Activated CD4-positive, alpha-beta T cell treated with anti-CD3 and anti-CD28 coated beads for 1 hour (primary cell): ENCODE results near the gene FNTB.
"Not testable (repeated sequence)": the region's sequence is repeated elsewhere in the genome, so short reads cannot be mapped to it uniquely, and the experiment has no call there.

Source experiments
- DNase-seq: peaks from one replicate; pipeline ENCODE4 v3.0.0-alpha.2; 2020

Gene FNTB

GRCh38 chr14:65057695-65058094 is 71.0 kb downstream of the FNTB start:
- DNase-seq: no peak

- no peak for DNase-seq
Observed at GRCh38 chr14:65062096-65063075, 75.7 kb downstream of the FNTB start.

DNA sequence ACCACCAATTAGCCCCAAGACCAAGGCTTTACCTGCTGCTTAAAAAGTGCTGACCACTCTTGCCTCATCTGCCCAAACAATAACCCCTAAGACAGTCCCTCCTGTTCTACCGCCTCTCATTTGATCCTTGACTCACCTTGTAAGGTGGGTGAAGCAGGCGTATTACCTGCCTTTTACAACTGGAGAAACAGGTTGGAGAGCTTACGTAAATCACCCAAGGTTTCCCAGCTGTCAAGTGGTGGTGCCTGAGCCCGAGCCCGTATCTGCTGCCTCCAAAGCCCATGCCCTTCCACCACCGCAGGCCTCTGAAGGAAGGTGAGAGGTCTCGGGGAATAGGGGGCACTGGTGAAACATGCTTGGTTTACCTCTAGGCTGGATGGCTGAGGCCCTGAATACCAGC is 79.0 kb downstream of the FNTB start:
- DNase-seq: no peak

DNA sequence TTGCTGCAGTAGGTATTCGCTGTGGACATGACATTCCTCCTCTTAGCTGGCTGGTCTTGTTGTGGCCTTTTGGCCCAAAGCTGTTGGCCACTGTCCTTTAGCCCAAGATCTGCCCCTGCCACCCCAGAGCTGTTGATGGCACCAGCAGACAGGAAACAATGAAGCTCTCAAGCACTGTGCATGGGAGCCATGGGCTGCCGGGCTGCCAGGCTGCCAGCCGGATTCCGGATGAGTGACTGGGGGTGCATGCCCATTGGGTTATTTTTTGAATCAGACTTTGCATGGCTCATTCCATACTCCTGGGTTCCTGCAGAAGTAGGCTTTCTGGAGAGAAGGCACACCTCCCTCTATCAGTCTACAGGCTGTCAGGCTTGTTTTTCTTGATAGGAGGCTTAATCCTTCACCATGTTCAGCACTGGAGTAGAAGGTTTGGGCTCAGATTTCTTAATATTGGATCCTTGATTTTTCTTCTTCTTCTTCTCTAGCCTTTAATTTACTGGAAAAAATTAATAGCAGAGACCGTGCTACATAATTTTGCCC is 83.2 kb downstream of the FNTB start:
- DNase-seq: no peak

DNA sequence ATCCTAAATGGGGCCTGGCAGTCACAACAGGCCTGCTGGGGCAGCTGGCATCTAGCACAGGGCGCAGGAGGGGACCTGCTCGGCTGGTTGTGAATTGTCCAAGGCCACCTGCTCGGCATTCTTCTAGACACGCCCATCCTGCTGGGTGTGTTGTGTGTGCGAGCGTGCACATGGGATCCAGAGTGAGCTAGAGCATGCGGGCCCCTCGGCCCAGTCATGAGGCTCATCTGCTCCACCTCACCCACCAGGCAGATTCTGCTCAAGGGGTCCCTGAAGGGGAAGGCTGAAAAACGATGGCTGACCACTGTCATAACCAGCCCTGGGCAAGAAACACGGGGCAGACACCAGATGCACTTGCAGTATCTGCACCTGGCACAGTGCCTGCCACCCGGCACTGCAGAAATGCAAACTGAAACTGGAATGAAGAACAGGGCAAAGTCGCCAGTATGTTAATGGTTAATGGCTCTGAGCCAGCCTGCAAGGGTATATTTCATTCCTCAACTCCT is 83.8 kb downstream of the FNTB start:
- no peak for DNase-seq

- DNase-seq: no peak
Observed at GRCh38 chr14:65071544-65071943, 84.8 kb downstream of the FNTB start.

- DNase-seq: no peak
Observed at GRCh38 chr14:65072256-65072655, 85.6 kb downstream of the FNTB start.

- DNase-seq: no peak
Observed at GRCh38 chr14:65072937-65073336, 86.2 kb downstream of the FNTB start.

DNA sequence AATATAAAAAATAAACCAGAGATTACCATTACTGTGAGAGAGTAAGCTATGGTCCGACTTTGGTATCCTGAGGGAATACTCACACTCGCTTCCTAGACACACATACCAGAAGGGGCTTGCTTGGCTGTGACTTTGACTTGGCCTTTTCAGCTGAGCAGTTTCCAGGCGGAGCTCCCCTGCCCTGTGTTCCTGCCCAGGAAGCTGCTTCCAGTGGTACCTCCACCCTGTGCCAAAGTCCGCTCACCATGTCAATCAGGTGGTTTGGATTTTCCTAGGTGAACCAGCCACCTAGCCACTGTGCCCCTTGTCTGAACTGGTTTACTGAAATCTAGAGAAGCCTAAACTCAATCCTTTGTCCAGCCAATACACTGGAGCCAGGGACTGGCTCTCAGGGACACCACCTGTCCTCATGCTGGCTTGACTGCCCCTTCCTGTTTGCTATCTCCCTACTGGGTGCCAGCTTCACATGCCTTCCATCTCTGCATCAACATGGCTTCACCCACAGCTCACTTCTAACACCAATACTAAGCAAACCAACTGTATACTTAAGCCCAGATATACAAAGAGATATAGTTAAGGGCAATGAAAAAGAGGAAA is 87.0 kb downstream of the FNTB start:
- no peak for DNase-seq

- no peak for DNase-seq
Observed at GRCh38 chr14:65074449-65075150, 87.9 kb downstream of the FNTB start.

DNA sequence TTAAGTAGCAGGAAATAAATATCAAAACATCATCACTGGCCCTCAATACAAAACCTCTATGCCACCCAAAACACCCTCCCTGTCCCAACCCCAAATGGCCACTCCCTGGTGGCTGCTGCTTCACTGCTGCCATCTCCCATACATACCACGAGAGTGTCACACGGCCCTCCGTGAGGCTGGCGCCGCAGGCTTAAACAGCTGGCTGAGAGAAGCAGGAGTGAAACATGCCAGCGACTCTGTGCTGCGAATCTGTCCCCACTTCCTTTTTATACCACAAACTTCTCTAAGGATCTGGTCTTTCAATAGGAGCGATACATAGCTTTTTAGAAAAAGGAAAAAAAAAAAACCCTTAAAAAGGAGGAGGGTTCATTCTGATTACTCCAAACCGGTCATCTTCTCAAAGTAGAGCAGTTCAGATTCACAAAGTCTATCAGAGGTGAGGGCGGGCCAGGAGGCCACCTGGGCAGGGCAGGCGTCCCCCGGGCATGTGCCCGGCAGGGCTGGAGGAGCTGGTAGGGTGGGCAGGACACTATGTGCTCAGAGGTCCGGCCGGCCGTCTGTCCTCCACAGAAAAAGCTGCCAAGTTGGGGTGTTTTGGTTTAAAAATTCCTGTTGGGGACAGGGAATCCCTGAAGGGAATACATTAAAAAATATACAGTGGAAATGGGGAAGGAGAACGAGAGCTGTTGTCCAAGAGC is 89.1 kb downstream of the FNTB start:
- DNase-seq: no peak

DNA sequence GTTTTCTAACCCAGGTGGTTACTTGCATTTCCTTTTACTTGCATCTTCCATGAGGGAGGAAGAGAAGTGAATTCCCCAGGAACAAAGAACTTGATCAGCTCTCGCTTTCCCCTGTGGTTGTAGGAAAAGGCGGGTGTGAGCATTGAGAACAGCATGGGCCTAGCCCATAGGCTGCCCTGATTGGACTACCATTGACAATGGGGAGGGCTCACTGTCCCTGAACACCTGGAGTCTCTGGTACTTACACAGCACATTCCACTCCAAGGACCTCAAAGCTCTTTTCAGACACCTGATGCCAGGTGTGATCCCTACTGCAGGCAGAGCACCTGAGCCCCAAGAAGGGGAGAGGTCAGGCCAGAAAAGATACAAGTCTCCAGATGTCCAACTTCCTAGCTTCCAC is 90.6 kb downstream of the FNTB start:
- DNase-seq: no peak

GRCh38 chr14:65079201-65079600 is 92.5 kb downstream of the FNTB start:
- DNase-seq: no peak

GRCh38 chr14:65079768-65080167 is 93.1 kb downstream of the FNTB start:
- DNase-seq: no peak

DNA sequence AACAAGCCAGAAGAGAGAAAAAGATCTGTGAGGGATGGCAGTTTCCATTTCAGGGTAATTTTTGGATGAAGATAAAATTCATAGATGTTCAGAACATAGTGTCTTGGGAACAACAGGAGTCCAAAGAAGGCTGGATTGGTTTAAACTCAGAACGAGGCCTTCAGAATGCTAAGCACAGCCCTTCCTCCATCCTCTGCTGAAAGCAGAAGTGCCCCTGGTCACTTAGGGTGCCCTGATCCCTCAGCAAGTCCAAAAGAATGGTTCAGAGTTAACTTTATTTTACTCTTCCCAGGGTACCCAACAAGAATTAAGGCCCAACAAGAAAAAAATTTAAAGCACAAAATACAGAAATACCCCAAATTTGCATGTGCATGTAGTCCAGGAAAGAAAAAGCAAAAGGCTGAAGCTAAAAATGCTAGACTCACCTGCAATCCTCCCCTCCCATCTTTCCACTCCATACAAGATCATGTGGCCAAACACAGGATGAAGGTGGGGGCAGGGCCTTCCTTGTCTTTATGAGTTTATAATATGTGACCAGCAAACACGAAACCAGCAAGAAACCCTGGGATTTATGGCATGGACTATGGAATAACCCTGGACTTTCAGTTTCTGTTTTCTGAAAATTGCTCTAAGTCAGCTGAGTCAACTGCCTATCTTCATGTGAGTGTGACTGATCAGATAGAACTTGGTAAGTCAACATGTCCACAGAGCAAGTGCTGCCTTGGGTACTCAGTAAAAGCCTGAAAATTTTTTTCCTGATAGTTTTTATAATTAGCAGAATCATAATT is 94.5 kb downstream of the FNTB start:
- DNase-seq: no peak

DNA sequence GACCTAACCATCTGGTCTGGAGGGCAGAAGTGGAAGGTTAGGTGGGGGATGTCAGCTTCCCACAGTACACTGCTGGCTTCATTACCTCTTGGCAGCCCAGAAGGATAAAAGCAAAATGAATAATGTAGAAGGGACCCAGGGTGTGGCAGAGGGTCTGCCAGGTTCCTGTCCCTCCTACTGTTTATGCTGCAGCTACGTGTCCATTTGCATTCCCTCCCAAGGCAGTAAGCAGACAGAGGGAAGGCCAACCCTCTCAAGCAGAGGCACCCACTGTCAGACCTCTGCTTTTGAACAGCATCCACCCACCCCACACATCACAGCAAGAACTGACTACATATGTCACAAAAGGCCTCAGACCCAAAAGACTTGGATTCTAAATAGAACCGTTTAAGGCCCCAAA is 96.2 kb downstream of the FNTB start:
- no peak for DNase-seq

- DNase-seq: no peak
Observed at GRCh38 chr14:65084554-65085505, 98.1 kb downstream of the FNTB start.

- DNase-seq: not testable (repeated sequence)
Observed at GRCh38 chr14:65086686-65087085, 100.0 kb downstream of the FNTB start.

DNA sequence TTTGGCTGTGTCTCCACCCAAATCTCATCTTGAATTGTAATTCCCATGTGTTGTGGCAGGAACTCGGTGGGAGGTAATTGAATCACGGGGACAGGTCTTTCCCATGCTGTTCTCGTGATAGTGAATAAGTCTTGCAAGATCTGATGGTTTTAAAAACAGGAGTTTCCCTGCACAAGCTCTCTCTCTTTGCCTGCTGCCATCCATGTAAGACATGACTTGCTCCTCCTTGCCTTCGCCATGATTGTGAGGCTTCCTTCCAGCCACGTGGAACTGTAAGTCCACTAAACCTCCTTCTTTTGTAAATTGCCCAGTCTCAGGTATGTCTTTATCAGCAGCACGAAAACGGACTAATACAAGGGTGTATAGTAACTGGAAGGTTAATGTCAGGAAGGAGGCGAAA is 101.1 kb downstream of the FNTB start:
- not testable (repeated sequence) for DNase-seq

- no peak for DNase-seq
Observed at GRCh38 chr14:65092349-65092748, 105.7 kb downstream of the FNTB start.
